Body of pancreas (tissue), 4 donors: Measurements from ENCODE around the gene GDF2. TPM values are rescaled to one million over a fixed set of nuclear protein-coding genes. Genes with fewer than 3 reads are reported as not detected.

ENCODE experiments used
- ATAC-seq: fragments of 150-250 bp; one replicate; pipeline ENCODE4 v1.9.1; 2016
- DNase-seq, 4 donors: peaks; one replicate each; pipeline ENCODE4 v3.0.0-alpha.2; 2019
- H3K27ac ChIP-seq, 4 donors: fragments of 200-600 bp; sonication (generic); 1 replicate in 3 of 4; 2 replicates in 1 of 4; pipeline versions ENCODE4 v1.5.1 to v1.6.1; 2016 to 2019; ENCODE audit warnings: mild to moderate bottlenecking in 1 of 4, mixed read lengths in 1 of 4, moderate library complexity in 1 of 4
- H3K27me3 ChIP-seq, 2 donors: fragments of 200-600 bp; sonication (generic); one replicate each; pipeline ENCODE4 v1.6.0; 2016; ENCODE audit warnings: mild to moderate bottlenecking in 1 of 2
- H3K36me3 ChIP-seq, 2 donors: fragments of 200-600 bp; sonication (generic); replicated peaks in 1 of 2; 2 replicates each; pipeline ENCODE4 v1.5.1; 2016; ENCODE audit warnings: low read depth in 2 of 2; ENCODE audit not compliant: insufficient read depth in 1 of 2
- H3K4me1 ChIP-seq: fragments of 200-600 bp; sonication (generic); one replicate; pipeline ENCODE4 v1.6.0; 2016
- H3K4me3 ChIP-seq, 2 donors: fragments of 200-600 bp; sonication (generic); 1 replicate in 1 of 2; 2 replicates in 1 of 2; pipeline ENCODE4 v1.5.1; 2016 to 2019
- H3K9me3 ChIP-seq, 3 donors: fragments of 200-600 bp; sonication (generic); 1 replicate in 2 of 3; 2 replicates in 1 of 3; pipeline ENCODE4 v1.5.1; 2016
- CTCF ChIP-seq, 7 experiments: fragments of 450-650 bp in 4 of 7; fragments of 200-600 bp in 3 of 7; sonication (generic) in 3 of 7; IDR thresholded peaks; one replicate each; pipeline ENCODE4 v1.5.1; 2016 to 2019; ENCODE audit warnings: antibody characterized with exemption in 7 of 7
- POLR2A ChIP-seq, 3 donors: fragments of 450-650 bp; IDR thresholded peaks; one replicate each; pipeline ENCODE4 v1.6.1; 2016; ENCODE audit warnings: antibody characterized with exemption in 3 of 3, mild to moderate bottlenecking in 2 of 3
- WGBS, 2 donors: methylation state at CpG; one replicate each; pipeline ENCODE4 v1.1.5; 2017; 5-methylcytosine and 5-hydroxymethylcytosine counted together
- intact Hi-C: fragments of 100-400 bp; cut with DNase I; formaldehyde crosslinking; loops from one replicate; pipeline ENCODE4 v1.15.1; 2023
- total RNA-seq, 2 donors: library from RNA; depleted of rRNA; stranded (reverse); fragments of >200 nt; gene quantifications; one replicate each; pipeline ENCODE4 v1.1.0, GENCODE V29; 2016

Gene GDF2
- total RNA-seq, 2 donors from 2014 or later, result not detected

GRCh38 chr10:47297866-47298540 lies 24.3 kb upstream of the GDF2 start:
- 81 to 82% methylated on average over 11 to 12 of the region's 12 CpGs for WGBS, 2 donors

GRCh38 chr10:47298715-47299114 lies 23.5 kb upstream of the GDF2 start:
- Histone ChIP-seq H3K36me3 (no peaks in the 10 kb centered on the region), H3K9me3 (no peaks in the 10 kb centered on the region), H3K4me3 (no peak overlapping the region), H3K27ac (no peak overlapping the region), H3K4me1 (peaks cover 44% of the 10 kb centered on the region), H3K27me3 (no peaks in the 10 kb centered on the region)
- intact Hi-C loops, result no loop called here
- TF ChIP-seq POLR2A (IDR thresholded peaks at IDR 0.05) (no peak), CTCF (IDR thresholded peaks at IDR 0.05) (no peak)
- DNase-seq (no peak), ATAC-seq (no peak)
- 75 to 82% methylated on average over 1 of the region's 1 CpG for WGBS, 2 donors

More at GRCh38 chr10:47297866-47298540, 24.3 kb upstream of the GDF2 start:
- peaks cover 37% of the 10 kb centered on the region for H3K4me1 ChIP-seq
- no peak for DNase-seq
- H3K27me3 ChIP-seq, result no peaks in the 10 kb centered on the region
- no peaks in the 10 kb centered on the region for H3K9me3 ChIP-seq
- intact Hi-C loops, result no loop called here
- ATAC-seq, result no peak
- H3K4me3 ChIP-seq, result no peak overlapping the region
- TF ChIP-seq POLR2A (IDR thresholded peaks at IDR 0.05) (no peak), CTCF (IDR thresholded peaks at IDR 0.05) (no peak)
- H3K36me3 ChIP-seq, result no peaks in the 10 kb centered on the region
- H3K27ac ChIP-seq, result no peak overlapping the region

DNA sequence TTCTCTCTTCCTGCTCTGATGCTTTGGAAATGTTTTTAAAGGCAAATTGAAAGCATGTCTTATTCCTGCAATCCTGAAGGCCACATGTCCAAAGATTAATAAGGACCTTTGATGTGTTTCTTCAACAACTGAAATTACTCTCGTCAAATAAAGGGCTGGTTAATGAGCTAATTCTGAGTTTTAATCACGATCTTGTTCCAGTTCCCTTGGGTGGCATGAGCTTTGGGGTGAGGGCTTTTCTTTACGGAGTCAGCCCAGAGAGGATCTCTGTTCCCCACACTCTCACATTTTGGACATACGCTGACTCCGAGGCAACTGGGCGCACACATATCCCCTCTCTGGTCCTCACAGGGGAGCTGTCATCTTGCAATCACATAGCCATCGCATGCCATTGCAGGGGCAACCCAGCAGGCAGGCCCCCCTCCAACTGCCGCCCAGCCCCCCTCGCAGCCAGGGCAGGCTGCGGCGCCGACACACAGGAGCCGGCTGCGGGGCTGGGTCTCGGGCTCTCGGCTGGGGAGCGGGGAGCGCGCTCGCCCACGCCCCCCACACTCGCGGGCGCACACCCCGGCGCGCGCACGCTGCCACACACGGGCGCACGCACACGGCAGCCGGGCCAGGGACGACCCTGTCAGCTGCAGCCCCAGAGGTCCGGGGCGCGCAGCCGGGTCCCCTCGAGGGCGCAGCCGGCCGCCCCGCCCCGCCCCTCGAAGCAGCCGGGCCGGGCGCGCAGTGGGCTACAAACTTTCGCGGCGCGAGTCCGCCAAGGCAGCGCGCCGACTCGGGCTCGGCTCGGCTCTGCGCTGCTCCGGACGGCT lies 22.4 kb upstream of the GDF2 start, which contains the start of gene GDF10:
Gene GDF10, plus strand, starts transcription at position 587 of the 818 bp plus-strand sequence. CDS start 455 bp downstream, outside the sequence.
- Histone ChIP-seq H3K9me3 (no peaks in the 10 kb centered on the region), H3K36me3 (no peaks in the 10 kb centered on the region), H3K27ac (peak within 1 kb of the TSS; percentile 29 to 79 (median 70)), H3K4me1 (peaks cover 52% of the 10 kb centered on the region), H3K27me3 (no peaks in the 10 kb centered on the region), H3K4me3 (peak within 1 kb of the TSS; percentile 31 to 46)
- DNase-seq, result no peak
- 3 to 11% methylated on average over 7 to 42 of the region's 64 CpGs for WGBS, 2 donors
- ATAC-seq, result peak; percentile 18
- intact Hi-C loops, result no loop called here
- TF ChIP-seq POLR2A (IDR thresholded peaks at IDR 0.05), result no peak
- no peak for TF ChIP-seq CTCF (IDR thresholded peaks at IDR 0.05)

- 1 to 6% methylated on average over 20 to 43 of the region's 57 CpGs for WGBS, 2 donors
- Histone ChIP-seq H3K9me3 (no peaks in the 10 kb centered on the region), H3K4me1 (peaks cover 58% of the 10 kb centered on the region), H3K27me3 (no peaks in the 10 kb centered on the region), H3K27ac (peak overlapping the region; percentile 29 to 79 (median 70)), H3K4me3 (peak overlapping the region; percentile 31 to 46), H3K36me3 (no peaks in the 10 kb centered on the region)
- ATAC-seq (peak; percentile 65), DNase-seq (peak; percentile 34 to 67 (median 50))
- intact Hi-C loops, result no loop called here
- TF ChIP-seq POLR2A (IDR thresholded peaks at IDR 0.05) (peak; percentile 32 to 54 (median 46)), CTCF (IDR thresholded peaks at IDR 0.05) (peak in 6 of 7 experiments; percentile 19 to 47 (median 33))
Measured at GRCh38 chr10:47300429-47300931, 21.8 kb upstream of the GDF2 start.
